SK-N-SH treated with all-trans-retinoic acid at 6 μM for 48 hours (cell line): ENCODE data around the gene JOSD1.

Experiments used
- ATAC-seq: fragments of 200-7000 bp; cut with Tn5 transposase; 3 replicates; pipeline ENCODE4 v1.9.1; 2020; ENCODE audit warnings: mild to moderate bottlenecking, moderate library complexity
- BACH2 ChIP-seq: fragments of 250-450 bp; sonication (Bioruptor Pico); IDR thresholded peaks from 2 replicates; pipeline ENCODE4 v1.9.0; 2021; ENCODE audit warnings: mild to moderate bottlenecking, borderline replicate concordance
- CSDC2 ChIP-seq: fragments of 250-450 bp; sonication (Bioruptor Pico); IDR thresholded peaks from 2 replicates; pipeline ENCODE4 v1.5.0; 2020; ENCODE audit warnings: mild to moderate bottlenecking, moderate library complexity
- ESRRG ChIP-seq: fragments of 250-450 bp; sonication (Bioruptor Pico); IDR thresholded peaks from 2 replicates; pipeline ENCODE4 v1.6.1; 2021; ENCODE audit warnings: mild to moderate bottlenecking
- GLIS3 ChIP-seq: fragments of 250-450 bp; sonication (Bioruptor Pico); IDR thresholded peaks from 2 replicates; pipeline ENCODE4 v1.5.0; 2020; ENCODE audit warnings: mild to moderate bottlenecking, moderate library complexity
- OSR1 ChIP-seq: fragments of 250-450 bp; sonication (Bioruptor Pico); IDR thresholded peaks from 2 replicates; pipeline ENCODE4 v1.8.0; 2022; ENCODE audit warnings: moderate library complexity, mild to moderate bottlenecking, inconsistent platforms
- PPARA ChIP-seq: fragments of 250-450 bp; sonication (Bioruptor Pico); IDR thresholded peaks from 2 replicates; pipeline ENCODE4 v1.5.0; 2020; ENCODE audit warnings: mild to moderate bottlenecking, borderline replicate concordance
- RARB ChIP-seq: fragments of 250-450 bp; sonication (Bioruptor Pico); IDR thresholded peaks from 2 replicates; pipeline ENCODE4 v1.8.0; 2021; ENCODE audit warnings: mild to moderate bottlenecking, moderate library complexity
- SNAI2 ChIP-seq: fragments of 250-450 bp; sonication (Bioruptor Pico); IDR thresholded peaks from 2 replicates; pipeline ENCODE4 v1.5.0; 2020; ENCODE audit warnings: mild to moderate bottlenecking, moderate library complexity
- TCF4 ChIP-seq: fragments of 250-450 bp; sonication (Bioruptor Pico); IDR thresholded peaks from 2 replicates; pipeline ENCODE4 v1.8.0; 2021; ENCODE audit warnings: mild to moderate bottlenecking, moderate library complexity, borderline replicate concordance
- TOX ChIP-seq: fragments of 250-450 bp; sonication (Bioruptor Pico); IDR thresholded peaks from 2 replicates; pipeline ENCODE4 v1.8.0; 2021; ENCODE audit warnings: mild to moderate bottlenecking, moderate library complexity, borderline replicate concordance
- ZFP3 ChIP-seq: fragments of 250-450 bp; sonication (Bioruptor Pico); IDR thresholded peaks from 2 replicates; pipeline ENCODE4 v1.5.0; 2020; ENCODE audit warnings: mild to moderate bottlenecking, moderate library complexity
- ZFP30 ChIP-seq: fragments of 450-650 bp; formaldehyde crosslinking; IDR thresholded peaks from 2 replicates; pipeline ENCODE4 v1.5.0; 2022; ENCODE audit warnings: mild to moderate bottlenecking, moderate library complexity
- ZNF565 ChIP-seq: fragments of 450-650 bp; formaldehyde crosslinking; conservative IDR thresholded peaks from 2 replicates; pipeline ENCODE4 v1.5.0; 2020; ENCODE audit warnings: low read depth, mild to moderate bottlenecking, moderate library complexity
- ZNF70 ChIP-seq: fragments of 450-650 bp; formaldehyde crosslinking; IDR thresholded peaks from 2 replicates; pipeline ENCODE4 v1.5.0; 2020; ENCODE audit warnings: mild to moderate bottlenecking, moderate library complexity
- ZNF8 ChIP-seq: fragments of 450-650 bp; formaldehyde crosslinking; IDR thresholded peaks from 2 replicates; pipeline ENCODE4 v1.5.0; 2020; ENCODE audit warnings: mild to moderate bottlenecking, moderate library complexity
- TF ChIP-seq, protein P1 (sequence below): fragments of 250-450 bp; sonication (Bioruptor Pico); IDR thresholded peaks from 2 replicates; pipeline ENCODE4 v1.5.1; 2020; ENCODE audit warnings: low read depth, mild to moderate bottlenecking, moderate library complexity
- TF ChIP-seq, protein P2 (sequence below): fragments of 250-450 bp; sonication (Bioruptor Pico); IDR thresholded peaks from 2 replicates; pipeline ENCODE4 v1.8.0; 2021; ENCODE audit warnings: low read depth, mild to moderate bottlenecking, moderate library complexity, borderline replicate concordance
- TF ChIP-seq, protein P3 (sequence below): fragments of 250-450 bp; sonication (Bioruptor Pico); IDR thresholded peaks from 2 replicates; pipeline ENCODE4 v1.8.0; 2020; ENCODE audit warnings: mild to moderate bottlenecking, moderate library complexity, borderline replicate concordance
- TF ChIP-seq, protein P4 (sequence below): fragments of 250-450 bp; sonication (Bioruptor Pico); IDR thresholded peaks from 2 replicates; pipeline ENCODE4 v1.5.0; 2020; ENCODE audit warnings: mild to moderate bottlenecking, moderate library complexity

JOSD1 gene

DNA sequence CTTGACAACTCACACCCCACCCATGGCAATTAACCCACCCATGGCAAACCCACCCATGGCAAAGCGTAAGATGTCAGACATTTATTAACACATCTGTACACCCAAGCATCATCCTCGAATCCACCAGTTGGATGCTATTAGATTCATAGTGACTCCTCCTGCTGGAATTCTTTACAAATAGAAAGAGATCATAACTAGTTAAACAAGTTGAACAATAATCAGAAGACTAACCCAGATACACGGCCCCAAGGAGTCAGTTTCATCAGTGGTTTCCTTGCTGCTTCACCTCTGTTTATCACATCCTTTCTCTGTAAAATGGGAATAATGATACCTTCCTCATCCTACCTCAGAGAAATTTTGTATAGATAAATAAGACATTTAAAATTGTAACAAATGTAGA is 10.1 kb upstream of the JOSD1 start:
- no peak for TF ChIP-seq TOX (CRISPR knock-in tag)
- TF ChIP-seq ZNF70 (CRISPR knock-in tag), result no peak
- no peak for TF ChIP-seq SNAI2 (CRISPR knock-in tag)
- TF ChIP-seq, protein P1, sequence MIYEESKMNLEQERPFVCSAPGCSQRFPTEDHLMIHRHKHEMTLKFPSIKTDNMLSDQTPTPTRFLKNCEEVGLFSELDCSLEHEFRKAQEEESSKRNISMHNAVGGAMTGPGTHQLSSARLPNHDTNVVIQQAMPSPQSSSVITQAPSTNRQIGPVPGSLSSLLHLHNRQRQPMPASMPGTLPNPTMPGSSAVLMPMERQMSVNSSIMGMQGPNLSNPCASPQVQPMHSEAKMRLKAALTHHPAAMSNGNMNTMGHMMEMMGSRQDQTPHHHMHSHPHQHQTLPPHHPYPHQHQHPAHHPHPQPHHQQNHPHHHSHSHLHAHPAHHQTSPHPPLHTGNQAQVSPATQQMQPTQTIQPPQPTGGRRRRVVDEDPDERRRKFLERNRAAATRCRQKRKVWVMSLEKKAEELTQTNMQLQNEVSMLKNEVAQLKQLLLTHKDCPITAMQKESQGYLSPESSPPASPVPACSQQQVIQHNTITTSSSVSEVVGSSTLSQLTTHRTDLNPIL (CRISPR knock-in tag), result no peak
- no peak for TF ChIP-seq ZFP30 (CRISPR knock-in tag)
- TF ChIP-seq, protein P2, sequence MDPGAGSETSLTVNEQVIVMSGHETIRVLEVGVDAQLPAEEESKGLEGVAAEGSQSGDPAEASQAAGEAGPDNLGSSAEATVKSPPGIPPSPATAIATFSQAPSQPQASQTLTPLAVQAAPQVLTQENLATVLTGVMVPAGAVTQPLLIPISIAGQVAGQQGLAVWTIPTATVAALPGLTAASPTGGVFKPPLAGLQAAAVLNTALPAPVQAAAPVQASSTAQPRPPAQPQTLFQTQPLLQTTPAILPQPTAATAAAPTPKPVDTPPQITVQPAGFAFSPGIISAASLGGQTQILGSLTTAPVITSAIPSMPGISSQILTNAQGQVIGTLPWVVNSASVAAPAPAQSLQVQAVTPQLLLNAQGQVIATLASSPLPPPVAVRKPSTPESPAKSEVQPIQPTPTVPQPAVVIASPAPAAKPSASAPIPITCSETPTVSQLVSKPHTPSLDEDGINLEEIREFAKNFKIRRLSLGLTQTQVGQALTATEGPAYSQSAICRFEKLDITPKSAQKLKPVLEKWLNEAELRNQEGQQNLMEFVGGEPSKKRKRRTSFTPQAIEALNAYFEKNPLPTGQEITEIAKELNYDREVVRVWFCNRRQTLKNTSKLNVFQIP, result no peak
- TF ChIP-seq CSDC2 (CRISPR knock-in tag), result no peak
- TF ChIP-seq GLIS3, result no peak
- no peak for TF ChIP-seq BACH2
- no peak for TF ChIP-seq ZFP3 (CRISPR knock-in tag)
- ATAC-seq, result no peak

DNA sequence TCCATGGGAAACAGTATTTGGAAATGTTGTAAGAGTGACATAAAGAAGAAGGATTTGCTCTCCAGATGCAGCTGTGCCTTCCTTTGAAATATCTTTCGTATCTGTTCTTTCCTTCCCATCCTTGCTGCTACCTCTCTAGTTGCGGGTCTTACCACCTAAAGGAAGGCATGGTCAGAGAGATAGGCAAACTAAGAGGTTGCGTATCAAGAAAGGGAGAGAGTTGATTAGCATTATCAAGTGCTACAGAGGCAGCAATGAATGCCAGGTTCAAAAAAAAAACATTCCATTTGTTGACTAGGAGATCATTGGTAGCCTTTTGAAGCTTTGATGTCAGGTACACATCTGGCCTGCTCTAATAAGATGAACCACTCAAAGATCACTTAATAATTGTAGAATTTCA is 9.6 kb upstream of the JOSD1 start:
- TF ChIP-seq, protein P3, sequence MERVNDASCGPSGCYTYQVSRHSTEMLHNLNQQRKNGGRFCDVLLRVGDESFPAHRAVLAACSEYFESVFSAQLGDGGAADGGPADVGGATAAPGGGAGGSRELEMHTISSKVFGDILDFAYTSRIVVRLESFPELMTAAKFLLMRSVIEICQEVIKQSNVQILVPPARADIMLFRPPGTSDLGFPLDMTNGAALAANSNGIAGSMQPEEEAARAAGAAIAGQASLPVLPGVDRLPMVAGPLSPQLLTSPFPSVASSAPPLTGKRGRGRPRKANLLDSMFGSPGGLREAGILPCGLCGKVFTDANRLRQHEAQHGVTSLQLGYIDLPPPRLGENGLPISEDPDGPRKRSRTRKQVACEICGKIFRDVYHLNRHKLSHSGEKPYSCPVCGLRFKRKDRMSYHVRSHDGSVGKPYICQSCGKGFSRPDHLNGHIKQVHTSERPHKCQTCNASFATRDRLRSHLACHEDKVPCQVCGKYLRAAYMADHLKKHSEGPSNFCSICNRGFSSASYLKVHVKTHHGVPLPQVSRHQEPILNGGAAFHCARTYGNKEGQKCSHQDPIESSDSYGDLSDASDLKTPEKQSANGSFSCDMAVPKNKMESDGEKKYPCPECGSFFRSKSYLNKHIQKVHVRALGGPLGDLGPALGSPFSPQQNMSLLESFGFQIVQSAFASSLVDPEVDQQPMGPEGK, result no peak
- TF ChIP-seq ZNF70 (CRISPR knock-in tag), result no peak
- no peak for TF ChIP-seq PPARA (CRISPR knock-in tag)
- TF ChIP-seq, protein P4, sequence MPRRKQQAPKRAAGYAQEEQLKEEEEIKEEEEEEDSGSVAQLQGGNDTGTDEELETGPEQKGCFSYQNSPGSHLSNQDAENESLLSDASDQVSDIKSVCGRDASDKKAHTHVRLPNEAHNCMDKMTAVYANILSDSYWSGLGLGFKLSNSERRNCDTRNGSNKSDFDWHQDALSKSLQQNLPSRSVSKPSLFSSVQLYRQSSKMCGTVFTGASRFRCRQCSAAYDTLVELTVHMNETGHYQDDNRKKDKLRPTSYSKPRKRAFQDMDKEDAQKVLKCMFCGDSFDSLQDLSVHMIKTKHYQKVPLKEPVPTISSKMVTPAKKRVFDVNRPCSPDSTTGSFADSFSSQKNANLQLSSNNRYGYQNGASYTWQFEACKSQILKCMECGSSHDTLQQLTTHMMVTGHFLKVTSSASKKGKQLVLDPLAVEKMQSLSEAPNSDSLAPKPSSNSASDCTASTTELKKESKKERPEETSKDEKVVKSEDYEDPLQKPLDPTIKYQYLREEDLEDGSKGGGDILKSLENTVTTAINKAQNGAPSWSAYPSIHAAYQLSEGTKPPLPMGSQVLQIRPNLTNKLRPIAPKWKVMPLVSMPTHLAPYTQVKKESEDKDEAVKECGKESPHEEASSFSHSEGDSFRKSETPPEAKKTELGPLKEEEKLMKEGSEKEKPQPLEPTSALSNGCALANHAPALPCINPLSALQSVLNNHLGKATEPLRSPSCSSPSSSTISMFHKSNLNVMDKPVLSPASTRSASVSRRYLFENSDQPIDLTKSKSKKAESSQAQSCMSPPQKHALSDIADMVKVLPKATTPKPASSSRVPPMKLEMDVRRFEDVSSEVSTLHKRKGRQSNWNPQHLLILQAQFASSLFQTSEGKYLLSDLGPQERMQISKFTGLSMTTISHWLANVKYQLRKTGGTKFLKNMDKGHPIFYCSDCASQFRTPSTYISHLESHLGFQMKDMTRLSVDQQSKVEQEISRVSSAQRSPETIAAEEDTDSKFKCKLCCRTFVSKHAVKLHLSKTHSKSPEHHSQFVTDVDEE (CRISPR knock-in tag), result no peak
- ATAC-seq, result no peak

DNA sequence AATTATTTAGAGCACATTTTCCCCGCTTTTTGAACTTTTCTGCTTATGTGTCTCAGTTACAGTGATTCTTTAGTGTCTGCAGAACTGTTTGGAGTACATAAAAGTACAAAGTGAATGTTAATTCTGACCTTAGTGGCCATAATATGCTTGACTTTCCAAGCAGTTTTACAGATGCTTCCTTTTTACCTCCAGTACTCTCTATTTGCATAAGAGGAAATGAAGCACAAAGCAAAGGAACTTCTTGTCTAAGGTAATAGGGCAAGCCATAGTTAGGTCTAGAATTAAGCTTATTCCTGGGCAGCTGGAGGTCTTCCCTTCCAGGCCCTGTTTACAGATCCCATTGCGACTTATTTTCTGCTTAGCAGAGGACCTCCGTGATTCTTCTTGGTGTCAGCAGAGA is 8.6 kb upstream of the JOSD1 start:
- TF ChIP-seq SNAI2 (CRISPR knock-in tag), result no peak
- no peak for TF ChIP-seq ESRRG (CRISPR knock-in tag)
- TF ChIP-seq ZNF70 (CRISPR knock-in tag), result no peak
- TF ChIP-seq, protein P3, result no peak
- no peak for TF ChIP-seq TCF4 (CRISPR knock-in tag)
- no peak for TF ChIP-seq CSDC2 (CRISPR knock-in tag)
- TF ChIP-seq TOX (CRISPR knock-in tag), result no peak
- TF ChIP-seq, protein P1 (CRISPR knock-in tag), result no peak
- TF ChIP-seq ZNF8 (CRISPR knock-in tag), result no peak
- no peak for TF ChIP-seq PPARA (CRISPR knock-in tag)
- ATAC-seq, result no peak

DNA sequence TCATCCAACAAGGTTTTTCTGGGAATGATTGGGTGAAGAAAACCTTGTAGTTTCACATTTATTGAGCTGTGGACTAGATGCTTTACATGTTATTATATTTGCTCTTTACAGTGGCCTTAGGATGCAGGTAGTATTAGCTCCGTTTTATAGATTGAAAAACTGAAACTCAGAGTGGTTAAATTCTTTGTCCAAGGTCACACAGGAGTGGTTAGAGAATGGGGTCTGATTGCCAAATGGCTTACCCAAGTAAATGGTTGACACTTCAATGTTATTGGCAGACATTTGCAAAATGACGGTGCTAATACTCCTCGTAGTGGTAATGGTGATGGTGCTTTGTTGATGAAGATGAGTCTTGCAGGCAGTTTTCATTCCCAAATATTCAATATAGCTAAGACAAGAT is 7.2 kb upstream of the JOSD1 start:
- ATAC-seq, result no peak
- TF ChIP-seq TOX (CRISPR knock-in tag), result no peak
- TF ChIP-seq TCF4 (CRISPR knock-in tag), result no peak
- TF ChIP-seq ZNF565 (CRISPR knock-in tag), result no peak
- TF ChIP-seq BACH2, result no peak
- TF ChIP-seq ZFP3 (CRISPR knock-in tag), result no peak
- no peak for TF ChIP-seq OSR1 (CRISPR knock-in tag)
- TF ChIP-seq ZNF70 (CRISPR knock-in tag), result no peak
- TF ChIP-seq PPARA (CRISPR knock-in tag), result no peak
- TF ChIP-seq, protein P3, result no peak
- no peak for TF ChIP-seq RARB (CRISPR knock-in tag)
- TF ChIP-seq ZNF8 (CRISPR knock-in tag), result no peak
- no peak for TF ChIP-seq ESRRG (CRISPR knock-in tag)
- TF ChIP-seq, protein P2, result no peak
- TF ChIP-seq ZFP30 (CRISPR knock-in tag), result no peak
